Mucosa of stomach (tissue), 1 donor: ENCODE data around the gene CELSR1.

Experiments used
- H3K27me3 ChIP-seq: one replicate; pipeline ENCODE4 v1.7.0; 2013; ENCODE audit warnings: mild to moderate bottlenecking, low read length; ENCODE audit not compliant: control insufficient read depth, insufficient read depth
- H3K36me3 ChIP-seq: one replicate; pipeline ENCODE4 v1.7.0; 2013; ENCODE audit warnings: low read length; ENCODE audit not compliant: control insufficient read depth, insufficient read depth
- H3K4me1 ChIP-seq: one replicate; pipeline ENCODE4 v1.7.0; 2013; ENCODE audit warnings: mild to moderate bottlenecking, low read length; ENCODE audit not compliant: control insufficient read depth, insufficient read depth
- H3K4me3 ChIP-seq: one replicate; pipeline ENCODE4 v1.7.0; 2013; ENCODE audit warnings: low read length
- H3K9ac ChIP-seq: one replicate; pipeline ENCODE4 v1.7.0; 2013; ENCODE audit warnings: mild to moderate bottlenecking, low read length, moderate library complexity
- H3K9me3 ChIP-seq: one replicate; pipeline ENCODE4 v1.7.0; 2013; ENCODE audit warnings: mild to moderate bottlenecking, low read length, moderate library complexity; ENCODE audit not compliant: control insufficient read depth
- donor health status: Pancreatic carcinoma.

The CELSR1 gene

DNA sequence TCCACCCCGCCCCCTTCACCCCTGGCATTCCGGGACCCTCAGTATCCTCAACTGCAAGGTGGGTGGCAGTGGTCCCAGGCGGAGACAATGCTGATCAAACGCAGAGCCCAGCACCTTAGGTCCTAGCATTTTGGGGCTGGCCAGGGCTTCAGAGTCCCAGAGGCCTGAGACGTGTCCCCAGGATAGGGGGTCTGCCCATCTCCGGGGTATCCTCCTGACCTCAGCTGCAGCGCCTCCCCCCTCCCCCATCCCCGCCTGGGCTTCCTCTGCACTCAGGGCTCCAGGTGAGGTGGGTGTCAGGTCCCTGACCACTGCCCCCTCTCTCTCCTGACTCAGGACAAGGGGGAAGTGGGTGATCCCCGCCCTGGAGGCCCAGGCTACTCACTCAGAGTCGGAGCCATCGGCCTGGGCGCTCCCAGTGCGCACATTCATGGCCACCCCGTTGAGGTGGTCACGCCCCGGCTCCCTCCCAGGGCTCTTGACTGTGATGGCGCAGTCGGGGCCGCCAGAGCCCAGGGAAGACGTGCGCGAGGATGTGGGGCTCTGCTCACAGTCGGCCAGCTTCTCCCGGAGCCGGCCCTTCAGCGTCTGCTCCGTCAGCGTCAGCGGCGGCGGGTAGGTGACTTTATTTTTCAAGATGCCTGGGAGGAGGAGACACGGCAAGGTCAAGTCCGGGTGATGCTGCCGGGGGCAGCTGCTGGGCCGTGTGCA is 173.7 kb downstream of the CELSR1 start:
- H3K9me3 ChIP-seq = no peaks in the 10 kb centered on the region

DNA sequence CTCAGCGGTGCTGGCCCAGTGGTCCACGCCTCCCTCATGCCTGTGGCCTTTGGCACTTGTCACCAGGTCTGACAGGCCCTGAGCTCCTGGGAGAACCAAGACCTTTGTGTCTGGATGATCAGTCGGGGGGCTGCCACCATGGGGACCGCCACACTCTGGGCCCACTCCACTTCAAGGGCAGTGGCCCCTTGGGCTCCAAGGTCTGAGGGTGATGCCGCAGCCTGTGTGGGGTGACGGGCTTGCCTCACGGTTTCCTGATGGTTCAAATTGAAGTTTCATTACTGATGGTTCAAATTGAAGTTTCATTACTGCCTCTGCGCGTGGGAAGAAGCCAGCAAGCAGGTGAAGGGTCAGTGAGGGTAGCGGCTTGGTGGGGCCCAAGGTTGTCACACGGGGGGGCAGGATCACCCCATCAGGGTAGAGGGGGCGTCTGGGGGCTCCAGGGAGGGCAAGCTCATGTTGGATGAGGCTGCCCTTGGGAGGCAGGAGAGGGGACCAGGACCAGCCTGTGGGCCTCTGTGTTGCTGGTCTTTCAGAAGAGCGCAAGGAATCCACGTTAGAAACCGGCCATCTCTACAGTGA is 174.4 kb downstream of the CELSR1 start:
- H3K36me3 ChIP-seq = peaks cover 3% of the 10 kb centered on the region

More for the DNA sequence above, 173.7 kb downstream of the CELSR1 start:
- Histone ChIP-seq H3K9ac (no peak overlapping the region), H3K36me3 (peaks cover 3% of the 10 kb centered on the region), H3K27me3 (no peaks in the 10 kb centered on the region), H3K4me1 (no peaks in the 10 kb centered on the region), H3K4me3 (no peak overlapping the region)

DNA sequence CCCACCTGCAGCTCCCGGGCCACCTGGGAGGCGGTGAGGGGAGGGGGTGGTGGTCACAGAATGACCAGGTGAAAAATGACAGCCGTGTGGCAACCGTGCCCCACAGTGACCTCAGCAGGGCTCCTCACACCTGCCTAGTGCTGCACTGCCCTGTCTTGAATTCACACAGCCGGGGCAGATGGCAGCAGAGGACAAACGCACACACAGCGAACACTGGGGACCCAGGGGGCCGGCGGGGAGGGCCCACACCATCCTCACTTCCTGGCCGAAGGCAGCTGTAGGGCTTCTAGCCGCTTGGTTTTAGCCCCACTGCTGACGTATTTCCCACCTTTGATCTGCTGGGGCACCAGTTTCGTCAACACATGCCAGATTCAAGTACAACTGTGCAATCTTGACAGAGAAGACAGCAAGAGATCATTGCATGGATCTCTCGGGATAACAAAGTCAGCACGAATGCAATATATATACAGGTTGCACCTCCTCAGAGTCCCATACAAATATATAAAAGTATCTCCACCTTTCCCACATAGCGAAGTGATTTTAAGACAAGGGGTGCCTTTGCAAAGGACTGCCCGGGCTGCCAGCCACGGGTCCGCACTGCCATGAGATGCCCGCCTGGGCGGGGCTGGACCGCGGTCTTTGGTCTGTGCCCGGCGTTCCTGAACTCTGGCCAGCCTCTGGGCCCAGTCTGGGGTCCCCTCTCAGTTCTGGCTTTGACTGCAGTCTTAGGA is 175.1 kb downstream of the CELSR1 start:
- Histone ChIP-seq H3K36me3 (peaks cover 3% of the 10 kb centered on the region), H3K9ac (no peak overlapping the region), H3K4me3 (no peak overlapping the region), H3K9me3 (no peaks in the 10 kb centered on the region), H3K27me3 (no peaks in the 10 kb centered on the region), H3K4me1 (no peaks in the 10 kb centered on the region)

More for the DNA sequence above, 174.4 kb downstream of the CELSR1 start:
- H3K4me3 ChIP-seq = no peak overlapping the region
- no peaks in the 10 kb centered on the region for H3K27me3 ChIP-seq
- H3K9ac ChIP-seq = no peak overlapping the region
- H3K4me1 ChIP-seq = no peaks in the 10 kb centered on the region
- no peaks in the 10 kb centered on the region for H3K9me3 ChIP-seq

DNA sequence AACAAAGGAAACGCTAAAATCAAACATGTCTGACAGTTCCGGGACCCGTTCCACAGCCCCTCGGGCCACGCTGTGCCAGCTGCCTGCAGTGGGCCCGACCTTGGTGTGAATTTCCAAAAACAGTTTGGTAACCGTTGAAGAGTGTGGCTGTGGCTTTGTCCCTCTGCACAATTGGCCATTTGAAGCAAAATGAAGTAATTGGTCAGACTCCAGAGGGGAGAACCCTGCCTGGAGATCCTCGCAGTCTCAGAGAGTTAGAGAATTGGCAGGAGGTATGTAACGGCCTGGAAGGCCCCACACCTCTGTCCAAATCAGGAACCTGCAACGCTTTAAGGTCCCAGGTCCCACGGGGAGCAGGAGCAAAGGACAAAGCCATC is 175.6 kb downstream of the CELSR1 start:
- Histone ChIP-seq H3K36me3 (peaks cover 3% of the 10 kb centered on the region), H3K9me3 (no peaks in the 10 kb centered on the region)

DNA sequence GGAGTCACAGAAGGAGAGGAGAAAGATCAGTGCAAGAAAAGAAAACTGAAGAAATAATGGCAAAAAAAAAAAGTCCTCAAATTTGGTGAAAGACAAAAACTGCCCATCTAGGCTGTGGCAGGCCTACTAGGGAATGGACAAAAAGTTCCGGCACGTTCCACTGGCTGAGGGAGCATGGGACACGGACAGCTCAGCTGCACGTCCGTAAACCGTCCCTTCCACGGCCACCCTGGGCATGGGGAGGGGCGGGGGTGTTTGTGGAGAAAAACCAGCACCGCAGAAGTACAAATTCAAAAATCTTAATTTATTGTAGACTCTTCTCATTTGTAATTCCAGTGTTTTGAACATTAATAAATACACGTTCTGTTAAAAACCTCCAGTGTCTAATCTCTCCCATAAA is 176.5 kb downstream of the CELSR1 start:
- Histone ChIP-seq H3K4me1 (no peaks in the 10 kb centered on the region), H3K36me3 (peaks cover 3% of the 10 kb centered on the region), H3K4me3 (no peak overlapping the region), H3K9ac (no peak overlapping the region), H3K27me3 (no peaks in the 10 kb centered on the region), H3K9me3 (no peaks in the 10 kb centered on the region)

More for the DNA sequence above, 175.6 kb downstream of the CELSR1 start:
- Histone ChIP-seq H3K9ac (no peak overlapping the region), H3K4me3 (no peak overlapping the region), H3K27me3 (no peaks in the 10 kb centered on the region), H3K4me1 (no peaks in the 10 kb centered on the region)

DNA sequence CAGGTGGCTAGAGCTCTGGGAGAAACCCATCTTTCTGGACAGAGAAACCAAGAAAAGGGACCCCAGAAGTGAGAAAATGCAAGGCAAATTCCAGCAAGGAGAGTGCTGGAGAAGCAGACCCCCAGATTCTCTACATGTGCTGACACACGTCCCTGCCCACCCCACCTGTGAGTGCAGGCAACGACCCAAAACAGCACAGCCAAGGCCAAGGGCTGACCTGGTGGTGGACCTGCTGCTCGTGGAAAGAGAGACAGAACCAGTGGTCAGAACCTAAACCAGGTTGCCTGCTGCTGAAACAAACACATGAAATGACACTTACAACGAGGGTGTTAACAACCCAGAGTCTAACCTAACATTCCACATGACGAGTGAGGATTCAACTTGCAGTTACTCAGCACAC is 177.3 kb downstream of the CELSR1 start:
- Histone ChIP-seq H3K4me1 (no peaks in the 10 kb centered on the region), H3K9me3 (no peaks in the 10 kb centered on the region), H3K36me3 (peaks cover under 1% of the 10 kb centered on the region), H3K4me3 (no peak overlapping the region), H3K9ac (no peak overlapping the region), H3K27me3 (no peaks in the 10 kb centered on the region)

DNA sequence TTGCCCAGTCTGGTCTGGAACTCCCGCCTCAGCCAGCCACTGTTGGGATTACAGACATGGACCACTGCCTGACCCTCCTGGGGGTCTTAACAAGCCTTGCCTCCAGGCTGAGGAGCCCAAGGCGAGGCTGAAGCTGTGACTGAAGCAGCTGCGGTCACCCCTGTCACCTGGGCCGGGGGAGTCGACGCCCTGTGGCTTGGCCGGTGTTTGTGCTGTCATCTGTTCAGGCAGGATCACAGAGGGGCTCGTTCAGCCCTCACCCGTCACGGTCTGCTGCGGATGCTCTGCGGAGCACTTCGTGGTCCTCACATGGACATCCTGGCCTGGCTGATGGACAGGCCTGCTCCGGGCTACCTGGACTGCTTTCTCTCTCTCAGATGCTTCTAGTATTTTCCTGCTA is 178.1 kb downstream of the CELSR1 start:
- no peak overlapping the region for H3K9ac ChIP-seq
- no peaks in the 10 kb centered on the region for H3K9me3 ChIP-seq
- H3K4me1 ChIP-seq = no peaks in the 10 kb centered on the region
- no peaks in the 10 kb centered on the region for H3K27me3 ChIP-seq
- H3K36me3 ChIP-seq = no peaks in the 10 kb centered on the region
- H3K4me3 ChIP-seq = no peak overlapping the region

DNA sequence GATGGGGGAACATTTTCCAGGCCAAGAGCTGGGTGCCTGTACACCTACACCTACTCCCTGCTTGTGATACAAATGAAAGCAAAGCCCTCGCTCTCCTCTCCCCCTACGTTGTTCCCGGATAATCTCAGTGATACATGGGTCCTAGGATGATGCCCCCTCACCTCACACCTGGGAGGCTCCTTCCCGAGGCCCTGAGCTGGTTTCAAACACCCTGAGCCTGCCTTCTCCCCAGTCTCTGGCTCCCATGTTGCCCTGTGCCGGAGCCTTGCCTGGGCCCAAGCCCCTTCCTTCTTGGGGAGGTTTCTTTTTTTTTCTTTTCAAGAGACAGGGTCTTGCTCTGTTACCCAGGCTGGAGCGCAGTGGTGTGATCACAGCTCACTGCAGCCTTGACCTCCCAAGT is 178.7 kb downstream of the CELSR1 start:
- Histone ChIP-seq H3K36me3 (no peaks in the 10 kb centered on the region), H3K9ac (no peak overlapping the region), H3K27me3 (no peaks in the 10 kb centered on the region), H3K4me1 (no peaks in the 10 kb centered on the region), H3K4me3 (no peak overlapping the region), H3K9me3 (no peaks in the 10 kb centered on the region)

DNA sequence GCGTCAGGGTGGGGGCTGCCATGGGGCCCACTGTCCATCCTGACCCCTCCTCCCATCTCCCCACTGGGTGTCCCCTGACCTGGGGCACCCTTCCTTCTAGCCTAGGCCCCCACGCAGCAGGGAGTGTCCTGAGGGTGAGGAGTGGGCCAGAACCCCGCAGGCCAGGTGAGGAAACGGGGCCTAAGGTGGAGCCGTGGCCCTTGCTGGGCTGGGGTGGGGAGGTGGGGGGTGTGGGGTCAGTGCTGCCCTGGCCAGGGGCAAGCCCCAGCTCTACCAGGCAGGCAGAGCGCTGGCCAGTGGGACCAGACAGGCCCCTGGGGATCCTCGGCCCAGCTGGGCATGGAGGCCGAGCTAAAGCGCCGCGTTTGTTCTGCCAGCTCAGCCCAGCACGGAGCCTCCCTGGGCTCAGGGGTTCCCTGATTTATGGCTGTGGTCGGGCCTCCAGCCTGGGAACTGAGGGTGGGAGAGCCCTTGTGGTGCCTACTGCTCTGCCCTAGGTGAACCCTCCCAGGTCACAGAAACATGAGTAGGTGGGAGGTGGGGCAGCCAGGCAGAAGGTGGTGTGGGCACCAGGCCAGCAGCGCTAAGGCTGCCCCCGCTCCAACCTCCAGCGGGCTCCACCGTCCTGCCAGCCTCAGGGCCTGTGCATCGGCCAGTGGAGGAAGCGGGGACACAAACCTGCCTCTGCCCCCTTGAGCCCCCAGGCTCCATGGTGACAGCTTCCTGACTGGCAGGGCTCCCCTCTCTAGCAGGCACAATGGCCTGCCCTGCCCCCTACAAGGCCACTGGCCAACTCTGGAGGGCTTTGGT is 179.5 kb downstream of the CELSR1 start:
- Histone ChIP-seq H3K36me3 (peaks cover 7% of the 10 kb centered on the region), H3K27me3 (no peaks in the 10 kb centered on the region), H3K4me1 (no peaks in the 10 kb centered on the region), H3K9me3 (no peaks in the 10 kb centered on the region), H3K4me3 (no peak overlapping the region), H3K9ac (no peak overlapping the region)

DNA sequence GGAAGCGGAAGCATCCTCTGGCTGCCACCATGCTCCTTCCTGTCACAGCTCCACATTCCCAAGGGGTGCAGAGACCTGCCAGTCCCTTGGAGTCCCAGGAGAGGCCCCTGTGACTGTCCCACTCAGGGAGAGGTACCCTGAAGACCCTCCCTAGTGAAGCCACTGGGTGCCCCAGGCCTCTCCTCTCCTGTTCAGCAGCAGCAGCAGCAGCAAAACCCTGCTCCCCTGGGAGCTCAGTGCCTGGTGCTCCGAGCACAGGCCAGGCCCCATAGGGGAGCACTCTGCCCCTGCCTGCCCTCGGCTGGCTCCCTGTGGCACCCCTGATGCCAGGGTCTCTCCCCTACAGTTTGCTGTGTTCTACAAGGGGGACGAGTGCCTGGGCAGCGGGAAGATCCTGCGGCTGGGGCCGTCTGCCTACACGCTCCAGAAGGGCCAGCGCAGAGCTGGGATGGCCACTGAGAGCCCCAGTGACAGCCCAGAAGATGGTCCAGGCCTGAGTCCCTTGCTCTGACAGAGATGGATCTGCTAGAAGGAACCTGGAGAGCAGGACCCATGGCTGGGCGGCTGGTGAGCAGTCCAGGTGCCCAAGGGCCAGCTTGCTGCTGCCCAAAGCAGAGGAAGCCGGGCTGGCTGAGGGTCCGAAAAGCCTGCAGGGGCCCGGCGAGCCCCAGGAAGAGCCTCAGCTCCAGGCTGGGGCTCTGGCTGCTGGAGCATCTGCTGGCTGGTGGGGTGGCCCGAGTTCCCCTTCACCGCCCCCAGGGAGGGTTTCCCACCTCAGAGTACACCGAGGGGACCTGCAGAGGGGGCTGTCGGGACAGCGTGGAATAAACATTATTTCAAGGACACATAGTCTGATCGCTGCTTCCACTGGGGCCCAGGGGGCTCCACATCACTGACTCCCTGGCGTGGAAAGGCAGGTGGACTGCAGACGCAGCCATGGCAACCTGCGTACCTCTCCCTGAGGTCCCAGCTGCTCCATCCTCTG is 180.6 kb downstream of the CELSR1 start:
- Histone ChIP-seq H3K4me3 (no peak overlapping the region), H3K36me3 (peaks cover 7% of the 10 kb centered on the region), H3K27me3 (no peaks in the 10 kb centered on the region), H3K4me1 (no peaks in the 10 kb centered on the region), H3K9me3 (no peaks in the 10 kb centered on the region), H3K9ac (no peak overlapping the region)

DNA sequence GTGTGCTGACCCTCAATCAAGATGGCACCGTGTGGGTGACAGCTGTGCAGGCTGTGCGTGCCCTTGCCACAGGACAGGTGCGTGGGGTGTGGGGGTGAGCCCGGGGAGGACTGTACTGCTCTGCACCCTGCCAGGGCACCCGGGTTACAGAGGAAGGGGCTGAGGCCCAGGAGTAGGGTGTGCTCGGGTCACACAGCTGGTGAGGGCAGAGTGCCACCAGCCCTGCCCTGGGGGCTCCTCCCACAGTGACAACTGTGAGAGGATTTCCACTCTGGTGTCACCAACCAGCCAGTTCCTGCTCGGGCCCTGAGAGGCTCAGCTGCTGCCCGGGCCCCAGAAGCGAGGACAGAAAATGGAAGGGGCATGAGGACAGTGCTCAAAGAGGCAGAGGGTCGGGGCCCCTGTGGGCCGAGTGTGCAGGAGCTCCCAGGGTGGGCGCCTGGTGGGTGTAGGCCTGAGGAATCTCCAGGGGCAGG is 181.4 kb downstream of the CELSR1 start:
- no peaks in the 10 kb centered on the region for H3K4me1 ChIP-seq
- H3K4me3 ChIP-seq = no peak overlapping the region
- H3K9ac ChIP-seq = no peak overlapping the region
- peaks cover 7% of the 10 kb centered on the region for H3K36me3 ChIP-seq
- no peaks in the 10 kb centered on the region for H3K9me3 ChIP-seq
- no peaks in the 10 kb centered on the region for H3K27me3 ChIP-seq
